Sigmoid colon (tissue), 7 donors: ENCODE measurements around the gene GNRH2. TPM values are rescaled to one million over a fixed set of nuclear protein-coding genes. Genes with fewer than 3 reads are reported as not detected.
A peak's percentile ranks its signal among the peaks of the same experiment; 100 is the strongest.

Experiments used
- DNase-seq: peaks from one replicate; pipeline ENCODE4 v3.0.0-alpha.2; 2019
- H3K27ac ChIP-seq, 4 donors: fragments of 200-600 bp; sonication (generic); one replicate each; pipeline ENCODE4 v1.5.1; 2016 to 2019; ENCODE audit warnings: mild to moderate bottlenecking in 1 of 4
- H3K27me3 ChIP-seq, 3 donors: fragments of 200-600 bp; sonication (generic); one replicate each; pipeline ENCODE4 v1.5.1; 2019; ENCODE audit warnings: mild to moderate bottlenecking in 1 of 3
- H3K36me3 ChIP-seq, 4 donors: fragments of 200-600 bp; sonication (generic); one replicate each; pipeline ENCODE4 v1.5.1; 2016 to 2019
- H3K4me1 ChIP-seq, 4 donors: fragments of 200-600 bp; sonication (generic); one replicate each; pipeline ENCODE4 v1.5.1; 2017 to 2019
- H3K4me3 ChIP-seq, 4 donors: fragments of 200-600 bp; sonication (generic); one replicate each; pipeline ENCODE4 v1.5.1; 2017 to 2019; ENCODE audit warnings: mild to moderate bottlenecking in 2 of 4, moderate library complexity in 1 of 4
- H3K9me3 ChIP-seq, 4 donors: fragments of 200-600 bp in 3 of 4; sonication (generic) in 3 of 4; one replicate each; pipeline versions ENCODE4 v1.5.1 to v1.6.1; 2013 to 2019
- EP300 ChIP-seq, 4 donors: sonication (generic); formaldehyde crosslinking; IDR thresholded peaks; one replicate each; pipeline ENCODE4 v1.6.1; 2017; ENCODE audit warnings: antibody characterized with exemption in 4 of 4
- POLR2A ChIP-seq, 2 donors: fragments of 450-650 bp; IDR thresholded peaks; one replicate each; pipeline ENCODE4 v1.6.1; 2016; ENCODE audit warnings: antibody characterized with exemption in 2 of 2, mild to moderate bottlenecking in 2 of 2, moderate library complexity in 2 of 2
- POLR2AphosphoS5 ChIP-seq, 4 donors: sonication (generic); formaldehyde crosslinking; IDR thresholded peaks; one replicate each; pipeline ENCODE4 v1.6.1; 2017; ENCODE audit warnings: antibody characterized with exemption in 4 of 4
- WGBS, 2 donors: extraction: QIAGEN DNeasy Blood & Tissue Kit; methylation state at CpG; one replicate each; pipeline ENCODE4 v1.1.7; 2013; 5-methylcytosine and 5-hydroxymethylcytosine counted together
- intact Hi-C: fragments of 100-400 bp; cut with DNase I; formaldehyde crosslinking; loops from one replicate; pipeline ENCODE4 v1.15.1; 2023
- polyA plus RNA-seq, 3 donors: library from polyadenylated mRNA; stranded (reverse); fragments of 200-250 nt; gene quantifications; one replicate each; pipeline ENCODE4 v1.2.3, GENCODE V29; 2013
- total RNA-seq, 4 donors: library from RNA; depleted of rRNA; stranded (reverse); fragments of >200 nt; gene quantifications; one replicate each; pipeline ENCODE4 v1.1.0, GENCODE V29; 2016
- TF ChIP-seq, protein P1 (sequence below), 4 experiments: fragments of 450-650 bp in 3 of 4; fragments of 200-600 bp in 1 of 4; IDR thresholded peaks; one replicate each; pipeline ENCODE4 v1.5.1; 2016 to 2019; ENCODE audit warnings: antibody characterized with exemption in 4 of 4, mild to moderate bottlenecking in 3 of 4, moderate library complexity in 2 of 4
- donor health status: healthy with polysubstance abuse.
- donor health status: Bipolar disorder and iron deficiency.
- donor health status: healthy.

GNRH2 gene
- total and polyA plus RNA-seq, 7 donors = 0.34 to 8.4 (median 1.6) TPM; not detected in 4

GRCh38 chr20:3082955-3083952, 39.8 kb downstream of the GNRH2 start:
- intact Hi-C loops = no loop called here
- Histone ChIP-seq H3K4me3 (peak overlapping the region in 3 of 4 donors; percentile 25 to 43 (median 41)), H3K36me3 (no peaks in the 10 kb centered on the region), H3K9me3 (no peaks in the 10 kb centered on the region), H3K27me3 (peaks cover 19 to 63% (median 35%) of the 10 kb centered on the region in 3 donors), H3K27ac (no peak overlapping the region), H3K4me1 (peaks cover 0 to 18% (median 12%) of the 10 kb centered on the region in 4 donors)
- DNase-seq = no peak
- 10% methylated on average over 76 of the region's 76 CpGs for WGBS, 2 donors
- no peak for TF ChIP-seq POLR2A (IDR thresholded peaks at IDR 0.05)
- TF ChIP-seq, protein P1, sequence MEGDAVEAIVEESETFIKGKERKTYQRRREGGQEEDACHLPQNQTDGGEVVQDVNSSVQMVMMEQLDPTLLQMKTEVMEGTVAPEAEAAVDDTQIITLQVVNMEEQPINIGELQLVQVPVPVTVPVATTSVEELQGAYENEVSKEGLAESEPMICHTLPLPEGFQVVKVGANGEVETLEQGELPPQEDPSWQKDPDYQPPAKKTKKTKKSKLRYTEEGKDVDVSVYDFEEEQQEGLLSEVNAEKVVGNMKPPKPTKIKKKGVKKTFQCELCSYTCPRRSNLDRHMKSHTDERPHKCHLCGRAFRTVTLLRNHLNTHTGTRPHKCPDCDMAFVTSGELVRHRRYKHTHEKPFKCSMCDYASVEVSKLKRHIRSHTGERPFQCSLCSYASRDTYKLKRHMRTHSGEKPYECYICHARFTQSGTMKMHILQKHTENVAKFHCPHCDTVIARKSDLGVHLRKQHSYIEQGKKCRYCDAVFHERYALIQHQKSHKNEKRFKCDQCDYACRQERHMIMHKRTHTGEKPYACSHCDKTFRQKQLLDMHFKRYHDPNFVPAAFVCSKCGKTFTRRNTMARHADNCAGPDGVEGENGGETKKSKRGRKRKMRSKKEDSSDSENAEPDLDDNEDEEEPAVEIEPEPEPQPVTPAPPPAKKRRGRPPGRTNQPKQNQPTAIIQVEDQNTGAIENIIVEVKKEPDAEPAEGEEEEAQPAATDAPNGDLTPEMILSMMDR (IDR thresholded peaks at IDR 0.05) = no peak
- no peak for TF ChIP-seq EP300 (IDR thresholded peaks at IDR 0.05)
- no peak for TF ChIP-seq POLR2AphosphoS5 (IDR thresholded peaks at IDR 0.05)

DNA sequence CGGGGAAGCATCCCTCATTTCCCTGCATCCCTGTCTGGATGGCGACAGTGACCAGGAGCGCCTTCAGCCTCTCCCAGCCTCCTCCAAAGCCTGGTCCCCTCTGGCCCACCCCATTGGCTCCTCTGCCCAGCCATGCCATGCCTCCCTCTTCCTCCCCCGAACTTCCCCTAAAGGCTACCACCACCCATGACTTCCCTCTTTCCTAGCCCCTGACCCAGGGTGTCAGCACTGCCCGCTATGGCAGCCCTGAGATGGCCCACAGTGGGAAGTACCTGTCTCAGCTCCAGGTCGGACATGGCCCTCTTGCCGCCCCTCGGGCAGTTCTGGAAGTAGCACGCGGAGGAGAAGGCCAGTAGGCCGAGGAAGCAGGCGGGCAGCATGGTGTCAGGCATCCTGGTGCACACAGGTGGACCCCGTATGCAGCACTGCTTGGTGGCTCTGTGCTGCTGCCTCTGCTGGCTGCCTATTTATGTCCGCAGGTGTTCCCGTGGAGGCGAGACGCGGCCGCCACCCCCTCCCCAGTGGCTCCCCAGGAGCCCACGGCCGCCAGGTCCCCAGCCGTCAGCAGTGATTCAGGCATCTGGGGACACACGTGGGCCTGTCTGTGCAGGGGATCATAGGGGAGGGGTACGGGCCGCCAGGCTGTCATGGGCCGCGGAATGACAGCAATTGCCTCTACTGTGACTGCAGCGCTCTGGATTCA, 41.0 kb downstream of the GNRH2 start, which contains the start of gene AVP:
Gene AVP, minus strand, starts transcription at position 442 of the 703 bp plus-strand sequence. Its CDS starts 50 bp downstream, at position 392.
- peaks cover 0 to 18% (median 12%) of the 10 kb centered on the region in 4 donors for H3K4me1 ChIP-seq
- intact Hi-C loops = no loop called here
- TF ChIP-seq, protein P1 (IDR thresholded peaks at IDR 0.05) = no peak
- TF ChIP-seq POLR2AphosphoS5 (IDR thresholded peaks at IDR 0.05) (no peak), POLR2A (IDR thresholded peaks at IDR 0.05) (no peak), EP300 (IDR thresholded peaks at IDR 0.05) (no peak)
- no peak within 1 kb of the TSS for H3K4me3 ChIP-seq
- whole genome bisulfite sequencing, 2 donors = 70 to 87% methylated on average over 28 of the region's 28 CpGs
- no peaks in the 10 kb centered on the region for H3K9me3 ChIP-seq
- no peak within 1 kb of the TSS for H3K27ac ChIP-seq
- no peaks in the 10 kb centered on the region for H3K36me3 ChIP-seq
- DNase-seq = no peak
- H3K27me3 ChIP-seq = peaks cover 19 to 57% (median 35%) of the 10 kb centered on the region in 3 donors

DNA sequence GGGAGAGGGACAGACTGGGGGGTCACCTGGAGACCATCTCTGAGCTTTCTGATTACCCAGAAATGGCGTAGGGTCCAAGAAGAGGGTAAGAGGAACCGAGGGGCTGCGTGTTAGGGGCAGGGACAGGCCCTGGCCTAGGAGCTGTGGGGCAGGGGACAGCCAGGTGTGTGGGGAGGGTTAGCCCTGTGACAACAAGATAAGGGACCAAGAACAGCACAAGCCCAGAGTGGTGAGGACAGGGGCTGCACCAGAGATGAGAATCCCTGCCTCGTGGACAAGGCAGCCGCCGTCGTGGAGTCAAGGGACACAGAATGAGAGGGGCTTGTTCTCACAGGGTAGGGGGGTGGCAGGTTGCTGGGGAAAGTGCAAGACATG, 41.6 kb downstream of the GNRH2 start:
- 81 to 89% methylated on average over 7 of the region's 7 CpGs for WGBS, 2 donors
- Histone ChIP-seq H3K4me3 (no peak overlapping the region), H3K4me1 (peaks cover 0 to 18% (median 12%) of the 10 kb centered on the region in 4 donors), H3K36me3 (no peaks in the 10 kb centered on the region), H3K27me3 (peaks cover 19 to 52% (median 35%) of the 10 kb centered on the region in 3 donors), H3K27ac (no peak overlapping the region), H3K9me3 (no peaks in the 10 kb centered on the region)
- no peak for DNase-seq
- TF ChIP-seq, protein P1 (IDR thresholded peaks at IDR 0.05) = no peak
- TF ChIP-seq EP300 (IDR thresholded peaks at IDR 0.05) (no peak), POLR2AphosphoS5 (IDR thresholded peaks at IDR 0.05) (no peak), POLR2A (IDR thresholded peaks at IDR 0.05) (no peak)
- intact Hi-C loops = no loop called here

- H3K4me1 ChIP-seq = peaks cover 0 to 18% (median 12%) of the 10 kb centered on the region in 4 donors
- WGBS, 2 donors = 94 to 96% methylated on average over 8 of the region's 8 CpGs
- no peak overlapping the region for H3K27ac ChIP-seq
- TF ChIP-seq POLR2A (IDR thresholded peaks at IDR 0.05) = no peak
- TF ChIP-seq EP300 (IDR thresholded peaks at IDR 0.05) = no peak
- TF ChIP-seq POLR2AphosphoS5 (IDR thresholded peaks at IDR 0.05) = no peak
- TF ChIP-seq, protein P1 (IDR thresholded peaks at IDR 0.05) = no peak
- H3K4me3 ChIP-seq = no peak overlapping the region
- H3K27me3 ChIP-seq = peaks cover 19 to 46% (median 32%) of the 10 kb centered on the region in 3 donors
- intact Hi-C loops = no loop called here
- no peak for DNase-seq
- no peaks in the 10 kb centered on the region for H3K36me3 ChIP-seq
- no peaks in the 10 kb centered on the region for H3K9me3 ChIP-seq
Measured at GRCh38 chr20:3085571-3086072, 42.2 kb downstream of the GNRH2 start.
